Parathyroid adenoma (tissue), 2 donors: Measurements from ENCODE around the gene EDNRB.

Source experiments
- H2AFZ ChIP-seq: fragments of 300-600 bp; sonication (generic); one replicate; pipeline ENCODE4 v1.7.0; 2017; ENCODE audit warnings: antibody characterized with exemption, mild to moderate bottlenecking
- H3K27ac ChIP-seq: fragments of 300-600 bp; sonication (generic); one replicate; pipeline ENCODE4 v1.7.0; 2017
- H3K27me3 ChIP-seq: fragments of 300-600 bp; sonication (generic); one replicate; pipeline ENCODE4 v1.7.0; 2017; ENCODE audit warnings: low read length; ENCODE audit not compliant: control insufficient read depth, insufficient read depth
- H3K36me3 ChIP-seq: fragments of 300-600 bp; sonication (generic); one replicate; pipeline ENCODE4 v1.7.0; 2017; ENCODE audit warnings: low read length; ENCODE audit not compliant: control insufficient read depth, insufficient read depth
- H3K4me1 ChIP-seq: fragments of 300-600 bp; sonication (generic); one replicate; pipeline ENCODE4 v1.7.0; 2017; ENCODE audit warnings: control low read depth
- H3K4me2 ChIP-seq: fragments of 300-600 bp; sonication (generic); one replicate; pipeline ENCODE4 v1.7.0; 2017; ENCODE audit warnings: low read length
- H3K4me3 ChIP-seq: fragments of 300-600 bp; sonication (generic); one replicate; pipeline ENCODE4 v1.7.0; 2017; ENCODE audit warnings: low read depth, low read length
- H3K79me2 ChIP-seq: fragments of 300-600 bp; sonication (generic); one replicate; pipeline ENCODE4 v1.7.0; 2017; ENCODE audit warnings: control low read depth
- H3K9ac ChIP-seq: fragments of 300-600 bp; sonication (generic); one replicate; pipeline ENCODE4 v1.7.0; 2017; ENCODE audit warnings: mild to moderate bottlenecking
- H3K9me3 ChIP-seq: fragments of 300-600 bp; sonication (generic); one replicate; pipeline ENCODE4 v1.7.0; 2017; ENCODE audit warnings: low read length; ENCODE audit not compliant: control insufficient read depth
- TF ChIP-seq, protein P1 (sequence below): fragments of 300-600 bp; sonication (generic); IDR thresholded peaks from one replicate; pipeline ENCODE4 v1.7.0; 2017; ENCODE audit warnings: antibody characterized with exemption, mild to moderate bottlenecking
- donor health status: primary hyperparathyroidism.

EDNRB gene

GRCh38 chr13:77916488-77916887, 2.1 kb downstream of the EDNRB start:
- Histone ChIP-seq H3K9ac (no peak overlapping the region), H3K9me3 (no peaks in the 10 kb centered on the region), H3K27me3 (no peaks in the 10 kb centered on the region), H3K27ac (peak overlapping the region; percentile 78), H3K4me1 (no peaks in the 10 kb centered on the region), H3K79me2 (no peaks in the 10 kb centered on the region), H2AFZ (no peak overlapping the region), H3K4me2 (no peak overlapping the region), H3K36me3 (no peaks in the 10 kb centered on the region), H3K4me3 (peak overlapping the region; percentile 62)
- TF ChIP-seq, protein P1, sequence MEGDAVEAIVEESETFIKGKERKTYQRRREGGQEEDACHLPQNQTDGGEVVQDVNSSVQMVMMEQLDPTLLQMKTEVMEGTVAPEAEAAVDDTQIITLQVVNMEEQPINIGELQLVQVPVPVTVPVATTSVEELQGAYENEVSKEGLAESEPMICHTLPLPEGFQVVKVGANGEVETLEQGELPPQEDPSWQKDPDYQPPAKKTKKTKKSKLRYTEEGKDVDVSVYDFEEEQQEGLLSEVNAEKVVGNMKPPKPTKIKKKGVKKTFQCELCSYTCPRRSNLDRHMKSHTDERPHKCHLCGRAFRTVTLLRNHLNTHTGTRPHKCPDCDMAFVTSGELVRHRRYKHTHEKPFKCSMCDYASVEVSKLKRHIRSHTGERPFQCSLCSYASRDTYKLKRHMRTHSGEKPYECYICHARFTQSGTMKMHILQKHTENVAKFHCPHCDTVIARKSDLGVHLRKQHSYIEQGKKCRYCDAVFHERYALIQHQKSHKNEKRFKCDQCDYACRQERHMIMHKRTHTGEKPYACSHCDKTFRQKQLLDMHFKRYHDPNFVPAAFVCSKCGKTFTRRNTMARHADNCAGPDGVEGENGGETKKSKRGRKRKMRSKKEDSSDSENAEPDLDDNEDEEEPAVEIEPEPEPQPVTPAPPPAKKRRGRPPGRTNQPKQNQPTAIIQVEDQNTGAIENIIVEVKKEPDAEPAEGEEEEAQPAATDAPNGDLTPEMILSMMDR = no peak

GRCh38 chr13:77915686-77916085, 2.9 kb downstream of the EDNRB start:
- H3K4me1 ChIP-seq = no peaks in the 10 kb centered on the region
- no peaks in the 10 kb centered on the region for H3K9me3 ChIP-seq
- H3K79me2 ChIP-seq = no peaks in the 10 kb centered on the region
- no peak overlapping the region for H2AFZ ChIP-seq
- no peak overlapping the region for H3K9ac ChIP-seq
- no peaks in the 10 kb centered on the region for H3K27me3 ChIP-seq
- peak overlapping the region; percentile 78 for H3K27ac ChIP-seq
- H3K36me3 ChIP-seq = no peaks in the 10 kb centered on the region
- H3K4me2 ChIP-seq = peak overlapping the region; percentile 39
- H3K4me3 ChIP-seq = peak overlapping the region; percentile 62
- TF ChIP-seq, protein P1 = no peak

DNA sequence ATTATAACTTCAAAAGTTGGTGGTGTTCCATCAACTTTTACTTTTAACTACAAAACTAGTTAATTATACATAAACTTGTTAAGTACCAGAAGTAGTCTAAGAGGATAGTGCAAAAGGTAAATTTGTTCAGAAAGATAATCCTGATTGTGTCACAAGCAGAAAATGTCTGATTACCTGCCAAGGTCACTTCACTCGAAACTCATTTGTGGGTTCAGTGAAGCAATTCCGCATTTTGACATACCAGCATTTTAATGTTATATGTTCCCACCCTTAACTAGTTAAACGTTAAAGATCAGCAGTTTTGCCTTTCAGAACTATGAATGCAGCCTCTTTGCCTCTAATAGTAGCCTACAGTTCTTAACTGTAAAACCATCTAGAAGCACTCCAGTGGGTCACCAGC, 5.6 kb downstream of the EDNRB start:
- H3K27me3 ChIP-seq = no peaks in the 10 kb centered on the region
- H3K9ac ChIP-seq = no peak overlapping the region
- H3K79me2 ChIP-seq = no peaks in the 10 kb centered on the region
- TF ChIP-seq, protein P1 = no peak
- H3K4me2 ChIP-seq = no peak overlapping the region
- no peaks in the 10 kb centered on the region for H3K9me3 ChIP-seq
- no peak overlapping the region for H2AFZ ChIP-seq
- H3K4me3 ChIP-seq = no peak overlapping the region
- H3K36me3 ChIP-seq = no peaks in the 10 kb centered on the region
- H3K27ac ChIP-seq = no peak overlapping the region
- no peaks in the 10 kb centered on the region for H3K4me1 ChIP-seq

DNA sequence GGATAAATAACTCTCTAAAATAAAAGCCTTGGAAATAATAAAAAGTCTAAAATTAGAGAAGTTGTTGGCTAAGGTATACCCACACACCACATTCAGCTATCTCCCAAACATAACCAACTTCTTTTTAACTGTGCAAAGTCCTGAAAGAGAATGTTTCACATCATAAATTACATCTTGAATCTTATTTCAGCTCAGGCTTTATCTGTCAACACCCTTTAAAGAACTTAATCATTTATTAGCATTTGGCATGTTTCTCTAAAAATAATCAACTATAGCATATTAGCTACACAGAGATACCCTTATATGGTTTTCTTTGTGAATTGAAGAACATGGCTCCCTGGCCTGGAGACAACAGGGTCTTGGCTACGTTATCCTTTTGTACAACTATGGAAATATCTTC, 6.9 kb downstream of the EDNRB start:
- Histone ChIP-seq H3K79me2 (no peaks in the 10 kb centered on the region), H3K27ac (no peak overlapping the region), H3K9ac (no peak overlapping the region), H3K9me3 (no peaks in the 10 kb centered on the region), H2AFZ (no peak overlapping the region), H3K4me2 (no peak overlapping the region), H3K36me3 (no peaks in the 10 kb centered on the region), H3K4me1 (no peaks in the 10 kb centered on the region), H3K27me3 (no peaks in the 10 kb centered on the region), H3K4me3 (no peak overlapping the region)
- TF ChIP-seq, protein P1 = no peak

- Histone ChIP-seq H3K4me1 (no peaks in the 10 kb centered on the region), H3K27me3 (no peaks in the 10 kb centered on the region), H3K79me2 (no peaks in the 10 kb centered on the region), H3K36me3 (no peaks in the 10 kb centered on the region), H3K4me3 (no peak overlapping the region), H2AFZ (no peak overlapping the region), H3K4me2 (no peak overlapping the region), H3K9me3 (no peaks in the 10 kb centered on the region), H3K9ac (no peak overlapping the region), H3K27ac (no peak overlapping the region)
- TF ChIP-seq, protein P1 = no peak
These were observed 8.8 kb downstream of the EDNRB start for GRCh38 chr13:77909827-77910226.
